GM12878 (cell line): ENCODE results near the gene MAGI2.

Source experiments
- CREB1 ChIP-seq: IDR thresholded peaks from 2 replicates; pipeline ENCODE4 v1.6.1; 2012; ENCODE audit warnings: low read depth, mild to moderate bottlenecking, inconsistent platforms
- HDAC2 ChIP-seq: fragments of 200-600 bp; sonication (generic); IDR thresholded peaks from 2 replicates; pipeline ENCODE4 v1.6.1; 2017
- POLR2A ChIP-seq: IDR thresholded peaks from 2 replicates; pipeline ENCODE4 v1.6.1; 2011; ENCODE audit warnings: low read depth, mild to moderate bottlenecking, low read length
- POLR2AphosphoS2 ChIP-seq: IDR thresholded peaks from 2 replicates; pipeline ENCODE4 v1.6.1; 2011; ENCODE audit warnings: low read depth, mild to moderate bottlenecking, low read length, improper control_type of control experiment, moderate library complexity
- RCOR1 ChIP-seq: conservative IDR thresholded peaks from 2 replicates; pipeline ENCODE4 v1.6.1; 2012; ENCODE audit warnings: low read depth, low read length, improper control_type of control experiment
- RFX5 ChIP-seq: IDR thresholded peaks from 2 replicates; pipeline ENCODE4 v1.6.1; 2011; ENCODE audit warnings: low read depth, low read length, improper control_type of control experiment
- YBX1 ChIP-seq: fragments of 450-650 bp; IDR thresholded peaks from 2 replicates; pipeline ENCODE4 v1.6.1; 2016; ENCODE audit warnings: antibody characterized with exemption
- ZNF274 ChIP-seq: IDR thresholded peaks from one replicate; pipeline ENCODE4 v1.8.0; 2011; ENCODE audit not compliant: insufficient read length, insufficient read depth
- TF ChIP-seq, protein P1 (sequence below): fragments of 450-650 bp; IDR thresholded peaks from 2 replicates; pipeline ENCODE4 v1.6.1; 2016; ENCODE audit warnings: mild to moderate bottlenecking, moderate library complexity, borderline replicate concordance
- TF ChIP-seq, protein P2 (sequence below), 3 experiments: IDR thresholded peaks in 2 of 3; conservative IDR thresholded peaks in 1 of 3; 2 replicates each; pipeline ENCODE4 v1.5.1; 2011; ENCODE audit warnings: low read depth in 3 of 3, low read length in 3 of 3, mild to moderate bottlenecking in 3 of 3, control low read depth in 2 of 3, moderate library complexity in 2 of 3, inconsistent platforms in 1 of 3, mixed read lengths in 1 of 3; ENCODE audit not compliant: control insufficient read depth in 2 of 3, insufficient read depth in 1 of 3; ENCODE audit errors: extremely low read depth in 1 of 3

DNA sequence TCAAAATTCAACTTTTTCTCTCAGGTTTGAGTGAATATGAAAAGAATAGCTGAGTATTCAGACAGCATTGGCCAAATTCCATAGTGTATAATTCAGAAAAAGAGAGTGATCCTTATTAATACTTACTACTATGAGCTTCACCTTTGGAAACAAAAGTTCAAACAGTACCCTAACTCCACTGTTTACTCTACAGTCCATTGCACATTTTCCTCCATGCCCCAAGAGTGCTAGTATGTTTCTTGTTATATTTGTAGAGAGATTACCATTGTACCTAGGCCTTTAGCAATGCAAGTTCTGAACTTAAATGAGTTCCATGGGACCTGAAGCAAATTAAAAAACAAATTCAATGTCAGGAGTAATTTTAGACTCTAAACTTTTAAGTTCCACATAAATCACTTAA lies 48.1 kb downstream of the MAGI2 start:
- TF ChIP-seq HDAC2 (no peak), ZNF274 (no peak), POLR2AphosphoS2 (no peak), YBX1 (no peak), POLR2A (no peak), RCOR1 (no peak), RFX5 (no peak), CREB1 (no peak)
- TF ChIP-seq, protein P1, sequence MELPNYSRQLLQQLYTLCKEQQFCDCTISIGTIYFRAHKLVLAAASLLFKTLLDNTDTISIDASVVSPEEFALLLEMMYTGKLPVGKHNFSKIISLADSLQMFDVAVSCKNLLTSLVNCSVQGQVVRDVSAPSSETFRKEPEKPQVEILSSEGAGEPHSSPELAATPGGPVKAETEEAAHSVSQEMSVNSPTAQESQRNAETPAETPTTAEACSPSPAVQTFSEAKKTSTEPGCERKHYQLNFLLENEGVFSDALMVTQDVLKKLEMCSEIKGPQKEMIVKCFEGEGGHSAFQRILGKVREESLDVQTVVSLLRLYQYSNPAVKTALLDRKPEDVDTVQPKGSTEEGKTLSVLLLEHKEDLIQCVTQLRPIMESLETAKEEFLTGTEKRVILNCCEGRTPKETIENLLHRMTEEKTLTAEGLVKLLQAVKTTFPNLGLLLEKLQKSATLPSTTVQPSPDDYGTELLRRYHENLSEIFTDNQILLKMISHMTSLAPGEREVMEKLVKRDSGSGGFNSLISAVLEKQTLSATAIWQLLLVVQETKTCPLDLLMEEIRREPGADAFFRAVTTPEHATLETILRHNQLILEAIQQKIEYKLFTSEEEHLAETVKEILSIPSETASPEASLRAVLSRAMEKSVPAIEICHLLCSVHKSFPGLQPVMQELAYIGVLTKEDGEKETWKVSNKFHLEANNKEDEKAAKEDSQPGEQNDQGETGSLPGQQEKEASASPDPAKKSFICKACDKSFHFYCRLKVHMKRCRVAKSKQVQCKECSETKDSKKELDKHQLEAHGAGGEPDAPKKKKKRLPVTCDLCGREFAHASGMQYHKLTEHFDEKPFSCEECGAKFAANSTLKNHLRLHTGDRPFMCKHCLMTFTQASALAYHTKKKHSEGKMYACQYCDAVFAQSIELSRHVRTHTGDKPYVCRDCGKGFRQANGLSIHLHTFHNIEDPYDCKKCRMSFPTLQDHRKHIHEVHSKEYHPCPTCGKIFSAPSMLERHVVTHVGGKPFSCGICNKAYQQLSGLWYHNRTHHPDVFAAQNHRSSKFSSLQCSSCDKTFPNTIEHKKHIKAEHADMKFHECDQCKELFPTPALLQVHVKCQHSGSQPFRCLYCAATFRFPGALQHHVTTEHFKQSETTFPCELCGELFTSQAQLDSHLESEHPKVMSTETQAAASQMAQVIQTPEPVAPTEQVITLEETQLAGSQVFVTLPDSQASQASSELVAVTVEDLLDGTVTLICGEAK = no peak
- TF ChIP-seq, protein P2, sequence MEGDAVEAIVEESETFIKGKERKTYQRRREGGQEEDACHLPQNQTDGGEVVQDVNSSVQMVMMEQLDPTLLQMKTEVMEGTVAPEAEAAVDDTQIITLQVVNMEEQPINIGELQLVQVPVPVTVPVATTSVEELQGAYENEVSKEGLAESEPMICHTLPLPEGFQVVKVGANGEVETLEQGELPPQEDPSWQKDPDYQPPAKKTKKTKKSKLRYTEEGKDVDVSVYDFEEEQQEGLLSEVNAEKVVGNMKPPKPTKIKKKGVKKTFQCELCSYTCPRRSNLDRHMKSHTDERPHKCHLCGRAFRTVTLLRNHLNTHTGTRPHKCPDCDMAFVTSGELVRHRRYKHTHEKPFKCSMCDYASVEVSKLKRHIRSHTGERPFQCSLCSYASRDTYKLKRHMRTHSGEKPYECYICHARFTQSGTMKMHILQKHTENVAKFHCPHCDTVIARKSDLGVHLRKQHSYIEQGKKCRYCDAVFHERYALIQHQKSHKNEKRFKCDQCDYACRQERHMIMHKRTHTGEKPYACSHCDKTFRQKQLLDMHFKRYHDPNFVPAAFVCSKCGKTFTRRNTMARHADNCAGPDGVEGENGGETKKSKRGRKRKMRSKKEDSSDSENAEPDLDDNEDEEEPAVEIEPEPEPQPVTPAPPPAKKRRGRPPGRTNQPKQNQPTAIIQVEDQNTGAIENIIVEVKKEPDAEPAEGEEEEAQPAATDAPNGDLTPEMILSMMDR (IDR thresholded peaks at IDR 0.05 in 2 of 3, conservative IDR thresholded peaks at IDR 0.05 in 1 of 3; ENCODE audit: control insufficient read depth in 2 of 3, extremely low read depth in 1 of 3, insufficient read depth in 1 of 3, low read depth in 3 of 3, low read length in 3 of 3) = no peak
